ENCODE data around the gene AJM1.

The AJM1 gene

GRCh38 chr9:136808075-136808805 lies 34.0 kb upstream of the AJM1 start:
- DNase-seq (ENCODE audit: low read depth), result no peak

- DNase-seq (ENCODE audit: low read depth), result no peak
Measured at GRCh38 chr9:136808806-136809158, 33.5 kb upstream of the AJM1 start.

- DNase-seq (ENCODE audit: low read depth), result no peak
Measured at GRCh38 chr9:136814725-136815421, 27.4 kb upstream of the AJM1 start.

GRCh38 chr9:136815422-136815782 lies 26.9 kb upstream of the AJM1 start:
- no peak for DNase-seq (ENCODE audit: low read depth)

- DNase-seq (ENCODE audit: low read depth), result no peak
Measured at GRCh38 chr9:136820971-136821825, 21.1 kb upstream of the AJM1 start.

GRCh38 chr9:136821826-136822544 lies 20.3 kb upstream of the AJM1 start:
- no peak for DNase-seq (ENCODE audit: low read depth)

GRCh38 chr9:136823136-136824046 lies 18.9 kb upstream of the AJM1 start:
- no peak for DNase-seq (ENCODE audit: low read depth)

- no peak for DNase-seq (ENCODE audit: low read depth)
Measured at GRCh38 chr9:136824496-136825225, 17.6 kb upstream of the AJM1 start.

GRCh38 chr9:136825295-136826187 lies 16.7 kb upstream of the AJM1 start:
- DNase-seq (ENCODE audit: low read depth), result no peak

- DNase-seq (ENCODE audit: low read depth), result no peak
Measured at GRCh38 chr9:136826188-136826541, 16.1 kb upstream of the AJM1 start.

- no peak for DNase-seq (ENCODE audit: low read depth)
Measured at GRCh38 chr9:136826703-136827582, 15.3 kb upstream of the AJM1 start.

GRCh38 chr9:136827794-136828473 lies 14.3 kb upstream of the AJM1 start:
- no peak for DNase-seq (ENCODE audit: low read depth)

- no peak for DNase-seq (ENCODE audit: low read depth)
Measured at GRCh38 chr9:136828474-136829140, 13.7 kb upstream of the AJM1 start.

GRCh38 chr9:136829412-136829811 lies 12.9 kb upstream of the AJM1 start:
- DNase-seq (ENCODE audit: low read depth), result no peak

- no peak for DNase-seq (ENCODE audit: low read depth)
Measured at GRCh38 chr9:136829981-136830885, 12.0 kb upstream of the AJM1 start.

GRCh38 chr9:136831002-136831719 lies 11.1 kb upstream of the AJM1 start:
- DNase-seq (ENCODE audit: low read depth), result no peak

Data from activated gamma-delta T cell treated with anti-CD3 and anti-CD28 coated beads, Interleukin-2, amount 50 U/mL, for 16 hours (primary cell).